Testis (tissue), 2 donors: ENCODE results near the gene MRPL45.

Experiments
- POLR2A ChIP-seq: fragments of 450-650 bp; IDR thresholded peaks from one replicate; pipeline ENCODE4 v1.6.1; 2017; ENCODE audit warnings: antibody characterized with exemption, mild to moderate bottlenecking, moderate library complexity
- TF ChIP-seq, protein P1 (sequence below), 3 experiments: fragments of 450-650 bp in 2 of 3; fragments of 200-600 bp in 1 of 3; sonication (generic) in 1 of 3; IDR thresholded peaks; one replicate each; pipeline ENCODE4 v1.5.1; 2016 to 2019; ENCODE audit warnings: antibody characterized with exemption in 3 of 3, mild to moderate bottlenecking in 2 of 3, moderate library complexity in 1 of 3

DNA sequence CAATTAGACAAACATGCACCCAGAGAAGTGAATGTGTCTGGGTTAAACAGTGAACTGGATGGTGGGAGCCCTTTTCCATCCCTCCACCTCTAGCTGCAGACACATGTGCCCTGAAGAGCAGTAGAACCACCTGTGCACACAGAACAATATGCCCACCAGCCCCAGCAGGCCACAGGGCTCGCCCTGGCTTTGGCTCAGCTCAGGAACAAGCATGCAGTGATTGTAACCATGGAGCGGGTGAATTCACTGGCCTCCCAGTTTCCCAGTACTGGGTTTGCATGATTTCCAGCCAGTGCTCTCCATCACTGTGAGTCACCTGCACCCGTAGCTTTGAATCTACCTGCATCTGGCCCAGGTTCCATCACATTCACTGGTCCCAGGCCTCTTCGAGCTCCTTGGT lies 41.6 kb downstream of the MRPL45 start:
- TF ChIP-seq, protein P1, sequence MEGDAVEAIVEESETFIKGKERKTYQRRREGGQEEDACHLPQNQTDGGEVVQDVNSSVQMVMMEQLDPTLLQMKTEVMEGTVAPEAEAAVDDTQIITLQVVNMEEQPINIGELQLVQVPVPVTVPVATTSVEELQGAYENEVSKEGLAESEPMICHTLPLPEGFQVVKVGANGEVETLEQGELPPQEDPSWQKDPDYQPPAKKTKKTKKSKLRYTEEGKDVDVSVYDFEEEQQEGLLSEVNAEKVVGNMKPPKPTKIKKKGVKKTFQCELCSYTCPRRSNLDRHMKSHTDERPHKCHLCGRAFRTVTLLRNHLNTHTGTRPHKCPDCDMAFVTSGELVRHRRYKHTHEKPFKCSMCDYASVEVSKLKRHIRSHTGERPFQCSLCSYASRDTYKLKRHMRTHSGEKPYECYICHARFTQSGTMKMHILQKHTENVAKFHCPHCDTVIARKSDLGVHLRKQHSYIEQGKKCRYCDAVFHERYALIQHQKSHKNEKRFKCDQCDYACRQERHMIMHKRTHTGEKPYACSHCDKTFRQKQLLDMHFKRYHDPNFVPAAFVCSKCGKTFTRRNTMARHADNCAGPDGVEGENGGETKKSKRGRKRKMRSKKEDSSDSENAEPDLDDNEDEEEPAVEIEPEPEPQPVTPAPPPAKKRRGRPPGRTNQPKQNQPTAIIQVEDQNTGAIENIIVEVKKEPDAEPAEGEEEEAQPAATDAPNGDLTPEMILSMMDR (IDR thresholded peaks at IDR 0.05): no peak
- TF ChIP-seq POLR2A: no peak
